Activated naive CD4-positive, alpha-beta T cell treated with Interleukin-2 at 50 U/mL for 16 hours (primary cell): Measurements from ENCODE around the gene RIBC2.
"Not testable (repeated sequence)": the region's sequence is repeated elsewhere in the genome, so short reads cannot be mapped to it uniquely, and the experiment has no call there.

Experiments
- DNase-seq: peaks from one replicate; pipeline ENCODE4 v3.0.0-alpha.2; 2020

Gene RIBC2

GRCh38 chr22:45450921-45451651 lies 37.6 kb downstream of the RIBC2 start:
- no peak for DNase-seq

GRCh38 chr22:45451972-45452371 lies 38.5 kb downstream of the RIBC2 start:
- no peak for DNase-seq

GRCh38 chr22:45452565-45453379 lies 39.3 kb downstream of the RIBC2 start:
- no peak for DNase-seq

- no peak for DNase-seq
Measured at GRCh38 chr22:45453764-45454163, 40.3 kb downstream of the RIBC2 start.

- no peak for DNase-seq
Measured at GRCh38 chr22:45454275-45454674, 40.8 kb downstream of the RIBC2 start.

GRCh38 chr22:45455212-45455611 lies 41.7 kb downstream of the RIBC2 start:
- no peak for DNase-seq

GRCh38 chr22:45455621-45456020 lies 42.1 kb downstream of the RIBC2 start:
- no peak for DNase-seq

- no peak for DNase-seq
Measured at GRCh38 chr22:45456811-45457210, 43.3 kb downstream of the RIBC2 start.

GRCh38 chr22:45458532-45458931 lies 45.0 kb downstream of the RIBC2 start:
- no peak for DNase-seq

- DNase-seq, result no peak
Measured at GRCh38 chr22:45459235-45459634, 45.7 kb downstream of the RIBC2 start.

GRCh38 chr22:45460288-45461109 lies 47.0 kb downstream of the RIBC2 start:
- DNase-seq, result no peak

GRCh38 chr22:45462034-45462655 lies 48.7 kb downstream of the RIBC2 start:
- DNase-seq, result no peak

- not testable (repeated sequence) for DNase-seq
Measured at GRCh38 chr22:45463691-45464090, 50.2 kb downstream of the RIBC2 start.

GRCh38 chr22:45465633-45466032 lies 52.1 kb downstream of the RIBC2 start:
- DNase-seq, result no peak

GRCh38 chr22:45468872-45469271 lies 55.4 kb downstream of the RIBC2 start:
- no peak for DNase-seq

GRCh38 chr22:45469281-45470073 lies 56.0 kb downstream of the RIBC2 start:
- DNase-seq, result no peak

- DNase-seq, result no peak
Measured at GRCh38 chr22:45470871-45471270, 57.4 kb downstream of the RIBC2 start.

- DNase-seq, result no peak
Measured at GRCh38 chr22:45472426-45472825, 58.9 kb downstream of the RIBC2 start.

GRCh38 chr22:45473626-45474237 lies 60.2 kb downstream of the RIBC2 start:
- no peak for DNase-seq

- no peak for DNase-seq
Measured at GRCh38 chr22:45475063-45475747, 61.7 kb downstream of the RIBC2 start.
